Measurements from ENCODE around the gene HLA-A.

HLA-A gene

DNA sequence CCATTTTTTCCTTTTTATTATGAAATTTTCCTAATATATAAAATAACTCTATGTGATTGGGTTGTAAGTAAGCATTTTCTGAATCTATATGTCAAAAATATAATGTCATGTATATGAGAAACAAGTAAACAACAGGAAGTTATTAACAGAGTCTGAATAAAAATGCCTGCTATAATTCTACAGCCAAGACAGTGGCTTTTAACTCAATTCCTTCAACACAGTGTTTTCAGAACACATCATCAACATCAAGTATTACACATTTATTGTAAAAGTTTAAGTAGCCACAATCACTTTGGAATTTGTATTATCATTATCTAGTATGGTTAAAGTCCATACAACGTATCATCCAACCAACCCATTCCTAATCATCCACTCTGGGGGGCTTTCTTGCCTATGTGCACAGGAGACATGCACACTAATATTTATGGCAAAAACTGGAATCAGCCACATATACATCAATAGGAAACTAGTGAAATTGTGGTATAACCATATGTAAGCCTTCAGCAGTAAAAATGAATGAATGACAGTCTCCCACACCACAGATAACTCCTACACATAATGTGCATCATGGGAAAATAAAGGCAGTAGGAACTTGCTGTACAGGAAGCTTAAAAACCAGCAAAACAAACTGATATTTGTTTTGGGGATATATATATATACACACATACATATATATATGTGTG, 6.9 kb upstream of the HLA-A start:
- DNase-seq: no peak

DNA sequence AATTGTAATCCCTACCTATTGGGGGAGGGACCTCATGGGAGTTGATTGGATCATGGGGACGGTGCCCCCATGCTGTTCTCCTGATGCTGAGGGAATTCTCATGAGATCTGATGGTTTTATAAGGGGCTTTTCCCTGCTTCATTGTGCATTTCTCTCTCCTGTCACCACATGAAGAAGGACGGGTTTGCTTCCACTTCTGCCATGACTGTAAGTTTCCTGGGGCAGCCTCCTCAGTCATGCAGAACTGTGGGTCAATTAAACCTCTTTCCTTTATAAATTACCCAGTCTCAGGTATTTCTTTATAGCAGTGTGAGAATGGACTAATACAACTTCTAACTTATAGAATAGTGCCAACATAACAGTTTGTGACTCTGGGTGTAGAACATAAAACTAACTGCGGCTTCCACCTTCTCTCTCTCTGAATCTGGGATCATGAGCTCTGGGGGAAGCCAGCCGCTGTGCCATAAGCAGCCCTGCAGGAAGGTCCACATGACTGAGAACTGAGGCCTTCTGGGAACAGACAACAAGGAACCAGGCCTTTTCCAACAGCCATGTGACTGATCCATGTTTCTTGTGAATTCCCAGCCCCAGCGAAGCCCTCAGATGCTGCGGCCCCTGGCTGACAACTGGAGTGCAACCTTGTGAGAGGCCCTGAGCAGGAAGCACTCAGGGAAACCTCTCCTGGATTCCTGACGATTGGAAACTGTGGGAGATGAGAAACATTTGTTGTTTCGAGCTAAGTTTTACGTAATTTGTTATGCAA, 3.4 kb upstream of the HLA-A start:
- DNase-seq: no peak

DNA sequence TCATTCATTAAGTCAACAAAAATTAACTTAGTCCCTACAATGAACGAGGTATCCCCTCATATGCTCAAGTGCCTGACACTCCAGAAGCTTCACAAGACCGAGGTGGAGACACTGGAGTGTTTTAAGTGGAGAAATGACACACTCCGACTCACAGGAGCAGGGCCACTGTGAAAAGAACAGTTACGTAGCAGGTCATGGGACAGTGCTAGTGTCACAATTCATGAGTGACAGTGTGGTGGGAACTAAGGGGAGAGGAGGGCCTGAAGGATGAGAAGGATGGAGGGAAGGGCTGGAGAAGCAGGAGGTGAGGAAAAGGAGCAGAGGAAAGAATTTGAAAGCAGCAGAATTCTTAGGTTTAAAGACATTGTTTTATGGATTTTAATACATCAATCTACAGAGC, 1.3 kb upstream of the HLA-A start:
- no peak for DNase-seq

DNA sequence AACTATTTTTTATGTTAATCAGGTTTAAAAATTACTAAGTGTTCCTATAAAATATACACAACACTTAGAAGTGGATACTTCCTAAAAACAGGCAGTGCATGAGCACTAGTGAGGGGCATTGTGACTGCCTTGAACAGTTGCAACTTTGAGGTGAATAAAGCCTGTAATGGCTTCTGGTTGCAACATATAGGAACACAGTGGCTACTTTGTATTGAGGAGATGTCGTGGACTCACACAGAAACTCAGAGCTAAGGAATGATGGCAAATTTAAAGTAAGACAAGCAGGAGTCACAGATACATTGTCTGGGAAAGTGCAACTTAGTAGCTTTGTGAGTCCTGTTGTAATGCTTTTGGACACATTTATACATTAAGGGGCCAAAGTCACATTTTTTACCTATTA, 861 bp upstream of the HLA-A start:
- DNase-seq: no peak

DNA sequence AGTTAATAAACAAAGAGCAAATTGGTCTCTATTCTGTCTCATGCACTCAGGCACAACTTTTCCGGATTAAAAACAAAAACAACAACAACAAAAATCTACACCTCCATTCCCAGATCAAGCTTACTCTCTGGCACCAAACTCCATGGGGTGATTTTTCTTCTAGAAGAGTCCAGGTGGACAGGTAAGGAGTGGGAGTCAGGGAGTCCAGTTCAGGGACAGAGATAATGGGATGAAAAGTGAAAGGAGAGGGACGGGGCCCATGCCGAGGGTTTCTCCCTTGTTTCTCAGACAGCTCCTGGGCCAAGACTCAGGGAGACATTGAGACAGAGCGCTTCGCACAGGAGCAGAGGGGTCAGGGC, 437 bp upstream of the HLA-A start:
- DNase-seq: no peak

DNA sequence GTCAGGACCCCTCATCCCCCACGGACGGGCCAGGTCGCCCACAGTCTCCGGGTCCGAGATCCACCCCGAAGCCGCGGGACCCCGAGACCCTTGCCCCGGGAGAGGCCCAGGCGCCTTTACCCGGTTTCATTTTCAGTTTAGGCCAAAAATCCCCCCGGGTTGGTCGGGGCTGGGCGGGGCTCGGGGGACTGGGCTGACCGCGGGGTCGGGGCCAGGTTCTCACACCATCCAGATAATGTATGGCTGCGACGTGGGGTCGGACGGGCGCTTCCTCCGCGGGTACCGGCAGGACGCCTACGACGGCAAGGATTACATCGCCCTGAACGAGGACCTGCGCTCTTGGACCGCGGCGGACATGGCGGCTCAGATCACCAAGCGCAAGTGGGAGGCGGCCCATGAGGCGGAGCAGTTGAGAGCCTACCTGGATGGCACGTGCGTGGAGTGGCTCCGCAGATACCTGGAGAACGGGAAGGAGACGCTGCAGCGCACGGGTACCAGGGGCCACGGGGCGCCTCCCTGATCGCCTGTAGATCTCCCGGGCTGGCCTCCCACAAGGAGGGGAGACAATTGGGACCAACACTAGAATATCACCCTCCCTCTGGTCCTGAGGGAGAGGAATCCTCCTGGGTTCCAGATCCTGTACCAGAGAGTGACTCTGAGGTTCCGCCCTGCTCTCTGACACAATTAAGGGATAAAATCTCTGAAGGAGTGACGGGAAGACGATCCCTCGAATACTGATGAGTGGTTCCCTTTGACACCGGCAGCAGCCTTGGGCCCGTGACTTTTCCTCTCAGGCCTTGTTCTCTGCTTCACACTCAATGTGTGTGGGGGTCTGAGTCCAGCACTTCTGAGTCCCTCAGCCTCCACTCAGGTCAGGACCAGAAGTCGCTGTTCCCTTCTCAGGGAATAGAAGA, 978 bp downstream of the HLA-A start:
- peak; percentile 41 for DNase-seq

DNA sequence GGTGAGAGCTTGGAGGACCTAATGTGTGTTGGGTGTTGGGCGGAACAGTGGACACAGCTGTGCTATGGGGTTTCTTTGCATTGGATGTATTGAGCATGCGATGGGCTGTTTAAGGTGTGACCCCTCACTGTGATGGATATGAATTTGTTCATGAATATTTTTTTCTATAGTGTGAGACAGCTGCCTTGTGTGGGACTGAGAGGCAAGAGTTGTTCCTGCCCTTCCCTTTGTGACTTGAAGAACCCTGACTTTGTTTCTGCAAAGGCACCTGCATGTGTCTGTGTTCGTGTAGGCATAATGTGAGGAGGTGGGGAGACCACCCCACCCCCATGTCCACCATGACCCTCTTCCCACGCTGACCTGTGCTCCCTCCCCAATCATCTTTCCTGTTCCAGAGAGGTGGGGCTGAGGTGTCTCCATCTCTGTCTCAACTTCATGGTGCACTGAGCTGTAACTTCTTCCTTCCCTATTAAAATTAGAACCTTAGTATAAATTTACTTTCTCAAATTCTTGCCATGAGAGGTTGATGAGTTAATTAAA, 3.0 kb downstream of the HLA-A start:
- DNase-seq: no peak

DNA sequence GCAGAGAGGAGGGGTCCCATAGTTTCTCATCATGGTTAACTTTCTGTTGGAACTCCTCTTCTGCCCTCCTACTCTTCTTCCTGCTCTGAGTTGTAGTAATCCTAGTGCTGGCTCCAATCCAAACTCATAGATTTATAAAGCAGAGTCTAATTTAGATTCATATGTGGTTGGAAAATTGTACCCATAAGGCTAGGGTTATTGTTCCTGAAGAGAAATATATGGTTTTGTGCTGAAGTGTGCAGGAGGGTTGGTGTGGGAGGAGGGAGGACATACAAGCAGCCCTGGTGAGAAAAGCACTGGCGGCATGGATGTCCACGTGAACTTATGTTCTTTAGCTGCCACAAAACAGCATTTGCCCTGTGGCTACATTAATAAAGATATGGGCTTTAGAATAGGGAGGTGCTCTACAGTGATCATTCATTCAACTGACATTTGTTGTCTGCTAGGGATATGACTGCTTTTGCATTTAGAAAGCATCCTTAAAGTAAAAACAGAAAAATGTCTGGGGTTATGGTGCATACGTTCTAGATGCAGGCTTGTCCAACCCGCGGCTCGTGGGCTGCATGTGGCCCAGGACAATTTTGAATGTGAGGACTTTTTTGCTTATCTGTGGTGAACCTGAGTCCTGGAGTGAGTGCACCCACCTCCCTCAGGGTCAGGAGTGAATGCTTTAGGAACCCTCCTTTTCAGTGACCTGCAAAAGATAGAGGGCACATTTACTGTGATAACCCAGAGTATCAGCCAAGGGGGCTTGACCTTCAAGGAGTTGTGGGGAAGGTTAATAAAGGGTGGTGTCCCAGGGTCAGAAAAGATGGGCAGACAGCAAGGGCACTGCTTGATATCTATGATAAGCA, 4.1 kb downstream of the HLA-A start:
- no peak for DNase-seq

DNA sequence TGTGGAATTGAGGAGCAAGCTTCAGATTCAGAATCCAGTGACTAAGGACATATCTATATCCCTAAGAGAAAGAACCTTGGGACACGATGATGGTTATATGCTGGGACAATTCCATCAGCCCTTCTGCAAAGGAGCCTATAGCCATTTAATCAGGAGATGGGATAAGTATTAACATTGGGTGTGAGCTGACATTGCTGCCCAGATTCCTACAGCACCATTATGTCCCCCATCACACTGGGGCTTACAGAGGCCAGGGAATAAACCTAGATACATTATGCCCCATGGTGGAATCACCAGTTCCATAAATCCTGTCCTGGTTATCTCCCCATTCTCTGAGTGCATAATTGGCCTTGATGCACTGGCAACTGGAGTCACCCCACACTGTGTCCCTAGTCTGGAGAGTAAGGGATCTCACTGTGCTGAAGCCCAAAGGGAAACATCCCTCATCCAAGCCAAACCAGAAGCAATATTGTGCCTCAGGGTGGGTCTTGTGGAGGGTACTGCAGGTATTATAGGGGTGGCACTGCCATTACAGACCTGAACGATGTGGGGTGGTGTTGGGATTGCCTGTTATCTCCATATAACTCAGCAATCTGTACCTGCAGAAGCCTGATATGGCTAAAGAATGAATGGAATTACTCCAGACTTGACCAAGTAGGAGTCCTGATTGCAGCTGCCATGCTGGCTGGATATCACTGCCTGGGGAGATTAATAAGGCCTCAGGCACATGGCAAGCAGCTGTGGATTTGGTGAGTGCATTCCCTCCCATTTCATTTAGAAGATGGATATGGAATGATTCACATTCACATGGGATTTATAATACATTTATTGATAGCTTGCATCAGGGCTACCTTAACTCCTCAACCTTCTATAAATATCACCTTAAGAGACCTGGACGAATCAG, 5.0 kb downstream of the HLA-A start:
- no peak for DNase-seq

DNA sequence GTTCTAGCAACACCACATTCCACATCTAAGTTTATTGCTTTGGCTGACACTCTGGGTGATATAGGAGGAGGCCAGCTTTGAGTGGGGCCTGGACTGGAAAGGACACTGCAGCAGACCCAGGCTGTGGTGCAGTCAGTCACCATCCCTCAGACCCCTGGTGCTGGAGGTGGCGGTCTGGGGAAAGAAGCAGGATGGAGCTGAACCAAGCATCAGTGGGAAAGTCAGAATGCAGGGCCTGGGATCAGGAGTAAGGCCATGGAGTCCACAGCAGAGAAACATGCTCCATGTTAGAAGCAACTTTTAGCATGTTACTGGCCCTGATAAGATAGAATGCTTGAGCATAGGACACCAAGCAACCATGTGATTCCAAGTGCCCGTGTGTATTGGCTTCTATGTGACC, 5.9 kb downstream of the HLA-A start:
- DNase-seq: no peak

DNA sequence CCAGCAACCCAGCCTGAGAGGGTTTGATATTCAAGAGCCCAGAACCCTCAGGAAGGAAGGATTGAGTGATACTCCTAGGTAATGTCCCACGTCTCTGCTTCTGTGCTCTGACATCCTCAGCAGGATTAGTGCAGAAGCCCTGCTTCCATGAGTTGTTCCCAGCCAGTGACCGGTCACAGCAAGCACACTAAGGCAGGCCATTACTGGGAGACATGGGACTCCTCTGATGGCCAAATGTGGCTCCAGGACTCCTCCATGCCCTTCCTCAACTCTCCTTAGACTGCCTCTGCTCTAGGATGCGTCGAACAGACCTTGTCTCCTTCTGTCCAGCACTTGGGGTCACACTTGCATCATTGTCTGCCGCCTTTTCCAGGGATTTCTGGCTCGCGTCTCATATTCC, 7.6 kb downstream of the HLA-A start:
- no peak for DNase-seq

DNA sequence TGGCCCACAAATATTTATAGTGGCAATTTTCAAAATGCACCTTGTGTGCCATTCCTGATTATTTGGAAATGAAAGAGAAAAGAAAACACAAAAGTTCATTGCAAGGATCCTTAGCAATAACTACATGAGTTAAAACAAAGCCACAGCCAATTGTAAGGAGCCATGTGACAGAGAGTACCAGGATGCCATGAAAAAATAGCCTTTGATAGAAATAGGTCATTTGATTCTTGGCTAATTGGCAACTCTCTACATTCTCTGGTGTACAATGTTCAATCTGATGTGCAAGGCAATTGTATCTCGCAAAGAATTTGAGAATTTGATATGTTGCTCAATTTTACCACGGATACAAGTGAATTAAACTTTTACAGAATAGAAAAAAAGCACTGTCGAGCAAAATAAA, 9.6 kb downstream of the HLA-A start:
- DNase-seq: no peak

DNA sequence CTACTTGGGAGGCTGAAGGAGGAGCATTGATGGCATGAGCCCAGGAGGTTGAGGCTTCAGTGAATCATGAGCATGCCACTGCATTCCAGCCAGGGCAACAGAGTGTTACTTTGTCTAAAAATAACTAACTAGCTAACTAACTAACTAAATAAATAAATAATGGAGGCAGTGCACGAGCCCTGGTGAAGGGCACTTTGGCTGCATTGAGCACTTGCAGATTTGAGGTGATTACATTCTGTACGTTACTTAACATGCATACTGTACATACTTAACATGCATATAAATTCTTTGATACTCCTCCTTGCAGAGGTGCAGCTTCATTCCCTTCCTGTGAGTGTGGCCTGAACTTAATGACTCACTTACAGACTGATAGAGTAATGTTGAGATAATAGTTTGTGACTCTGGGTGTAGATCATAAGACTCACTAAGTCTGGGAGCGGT, 10.7 kb downstream of the HLA-A start:
- no peak for DNase-seq

DNA sequence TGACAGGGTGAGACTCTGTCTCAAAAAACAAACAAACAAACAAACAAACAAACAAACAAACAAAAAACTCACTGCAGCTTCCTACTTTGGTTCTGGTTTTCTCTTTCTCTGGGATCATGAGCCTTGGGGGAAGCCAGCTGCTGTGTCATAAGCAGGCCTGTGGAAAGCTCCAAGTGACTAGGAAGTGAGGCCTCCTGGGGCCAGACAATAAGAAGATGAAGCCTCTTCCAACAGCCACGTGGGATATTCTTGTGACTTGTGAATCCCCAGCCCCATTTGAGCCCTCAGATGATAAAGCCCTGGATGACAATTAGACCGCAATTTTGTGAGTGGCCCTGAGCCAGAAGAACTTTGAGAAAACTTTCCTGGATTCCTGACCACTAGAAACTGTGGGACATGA, 11.4 kb downstream of the HLA-A start:
- no peak for DNase-seq

DNA sequence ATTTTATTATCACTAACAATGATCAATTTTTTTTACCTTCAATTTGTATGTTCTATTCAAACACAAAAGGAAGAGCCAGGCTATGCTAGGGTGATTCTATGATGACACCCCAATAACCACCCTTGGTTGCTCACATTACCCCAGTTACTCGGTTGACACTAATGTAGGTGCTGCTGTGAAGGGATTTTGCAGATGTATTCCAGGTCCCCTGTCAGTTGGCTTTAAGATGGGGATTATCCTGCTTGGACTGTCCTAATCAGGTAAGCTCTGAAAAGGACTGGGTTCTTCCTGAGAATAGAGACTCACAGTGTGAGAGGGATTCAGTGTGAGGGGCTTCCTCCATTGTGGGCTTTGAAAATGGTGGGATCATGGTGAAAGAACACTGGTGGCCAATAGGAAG, 11.9 kb downstream of the HLA-A start:
- DNase-seq: no peak

DNA sequence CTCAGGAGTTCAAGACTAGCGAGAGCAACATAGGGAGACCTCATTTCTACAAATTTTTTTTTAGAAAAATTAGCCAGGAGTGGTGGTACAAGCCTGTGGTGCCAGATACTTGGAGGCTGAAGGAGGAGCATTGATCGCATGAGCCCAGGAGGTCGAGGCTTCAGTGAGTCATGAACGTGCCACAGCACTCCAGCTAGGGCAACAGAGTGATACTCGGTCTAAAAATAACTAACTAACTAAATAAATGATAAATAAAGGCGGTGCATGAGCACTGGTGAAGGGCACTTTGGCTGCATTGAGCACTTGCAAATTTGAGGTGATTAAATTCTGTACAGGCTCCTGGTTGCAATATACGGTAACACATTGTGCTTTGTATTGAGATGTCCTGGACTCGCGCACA, 13.5 kb downstream of the HLA-A start:
- no peak for DNase-seq

DNA sequence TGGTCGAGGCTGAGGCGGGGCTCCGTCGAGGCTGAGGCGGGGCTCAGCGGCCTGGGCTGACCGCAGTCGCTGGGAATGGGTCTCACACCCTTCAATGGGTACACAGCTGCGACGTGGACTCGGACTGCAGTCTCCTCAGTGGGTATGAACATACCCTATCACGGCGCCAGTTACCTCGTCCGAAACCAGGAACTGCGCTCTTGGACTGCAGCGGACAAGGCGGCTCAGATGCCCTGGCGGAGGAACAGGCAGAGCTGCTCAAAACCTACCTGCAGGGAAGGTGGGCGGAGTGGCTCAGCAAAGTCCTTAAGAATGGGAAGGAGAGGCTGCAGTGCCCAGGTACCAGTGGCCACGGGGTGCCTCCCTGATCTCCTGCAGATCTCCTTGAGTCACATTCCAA, 14.2 kb downstream of the HLA-A start:
- DNase-seq: no peak

DNA sequence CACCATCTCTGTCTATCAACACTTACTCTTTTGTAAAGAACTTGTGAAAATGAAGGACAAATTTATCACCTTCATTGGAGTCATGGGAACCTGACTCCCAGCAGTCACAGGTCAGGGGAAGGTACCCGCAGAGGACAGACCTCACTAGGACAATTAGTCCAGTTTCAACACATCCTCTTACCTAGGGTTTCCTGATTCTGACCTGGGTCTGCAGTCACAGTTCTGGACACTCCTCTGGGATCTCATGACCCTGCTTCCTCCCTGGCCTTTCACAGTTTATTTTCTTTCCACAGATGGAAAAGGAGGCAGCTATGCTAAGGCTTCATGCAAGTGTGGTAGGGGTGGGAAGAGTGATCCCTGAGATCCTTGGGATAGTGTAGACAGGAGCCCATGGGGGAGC, 15.7 kb downstream of the HLA-A start:
- DNase-seq: no peak

DNA sequence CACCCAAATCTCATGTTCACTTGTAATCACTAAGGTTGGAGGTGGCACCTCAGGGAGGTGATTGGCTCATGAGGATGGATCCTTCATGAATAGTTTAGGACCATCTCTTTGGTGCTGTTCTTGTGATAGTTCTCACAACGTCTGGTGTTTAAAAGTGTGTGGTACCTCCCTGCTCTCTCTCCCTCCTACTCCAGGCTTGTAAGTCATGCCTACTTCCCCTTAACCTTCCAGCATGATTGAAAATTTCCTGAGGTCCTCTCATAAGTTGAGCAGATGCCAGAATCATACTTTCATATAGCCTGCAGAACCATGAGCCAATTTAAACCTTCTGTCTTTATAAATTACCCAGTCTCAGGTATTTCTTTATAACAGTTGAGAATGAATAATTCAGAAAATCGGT, 16.6 kb downstream of the HLA-A start:
- DNase-seq: no peak

DNA sequence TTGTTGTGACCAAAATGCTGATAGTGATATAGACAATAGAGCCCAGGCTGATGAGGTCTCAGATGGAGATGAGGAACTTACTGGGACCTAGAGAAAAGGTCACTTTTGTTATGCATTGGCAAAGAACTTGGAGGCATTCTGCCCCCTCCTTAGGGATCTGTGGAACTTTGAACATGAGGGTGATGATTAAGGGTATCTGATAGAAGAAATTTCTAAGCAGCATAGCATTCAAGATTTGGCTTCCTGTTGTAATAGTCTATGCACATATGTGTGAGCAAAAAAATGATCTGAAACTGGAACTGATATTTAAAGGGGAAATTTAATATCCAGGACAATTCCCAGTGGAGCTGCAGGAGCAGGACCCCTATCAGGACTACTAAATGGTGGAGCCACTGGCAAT, 17.1 kb downstream of the HLA-A start:
- no peak for DNase-seq

DNA sequence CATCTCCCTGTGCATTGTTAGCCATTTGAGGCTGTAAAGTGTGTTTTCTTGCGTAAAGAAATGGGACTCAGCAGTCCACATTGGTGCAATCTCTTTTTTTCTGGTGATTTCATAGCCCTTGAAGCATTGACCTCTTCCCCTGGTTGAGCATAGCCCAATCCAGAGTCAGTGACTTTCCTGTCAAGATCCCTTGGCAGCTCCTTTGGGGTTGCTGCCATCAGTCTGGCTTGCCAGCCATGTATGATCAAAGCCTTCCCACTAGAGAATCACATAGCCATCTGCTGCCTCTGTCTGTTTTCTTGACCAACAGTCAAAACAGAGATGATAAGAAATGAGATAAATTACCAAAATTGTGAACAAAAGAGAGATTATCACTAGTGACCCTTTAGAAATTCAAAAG, 19.6 kb downstream of the HLA-A start:
- DNase-seq: no peak
